Hepatocyte (in vitro differentiated cells): Measurements from ENCODE around the gene RNPS1. TPM values are rescaled to one million over a fixed set of nuclear protein-coding genes. Genes with fewer than 3 reads are reported as not detected.

Experiments used
- DNase-seq: peaks from one replicate; pipeline ENCODE4 v3.0.0-alpha.2; 2016; ENCODE audit warnings: low spot score
- H2AFZ ChIP-seq: fragments of 200-600 bp; sonication (generic); 2 replicates; pipeline ENCODE4 v1.6.0; 2016; ENCODE audit warnings: antibody characterized with exemption, mild to moderate bottlenecking
- H3K27ac ChIP-seq: fragments of 200-600 bp; sonication (generic); 2 replicates; pipeline ENCODE4 v1.5.1; 2016; ENCODE audit warnings: mild to moderate bottlenecking
- H3K27me3 ChIP-seq: fragments of 200-600 bp; sonication (generic); 2 replicates; pipeline ENCODE4 v1.6.1; 2016
- H3K36me3 ChIP-seq: fragments of 200-600 bp; sonication (generic); replicated peaks from 2 replicates; pipeline ENCODE4 v1.5.1; 2016; ENCODE audit warnings: low read depth; ENCODE audit not compliant: insufficient read depth
- H3K4me1 ChIP-seq: fragments of 200-600 bp; sonication (generic); 2 replicates; pipeline ENCODE4 v1.5.1; 2016; ENCODE audit warnings: mild to moderate bottlenecking, moderate library complexity; ENCODE audit not compliant: insufficient read depth
- H3K4me2 ChIP-seq: fragments of 200-600 bp; sonication (generic); 2 replicates; pipeline ENCODE4 v1.6.0; 2016
- H3K4me3 ChIP-seq: fragments of 200-600 bp; sonication (generic); 2 replicates; pipeline ENCODE4 v1.5.1; 2016; ENCODE audit warnings: mild to moderate bottlenecking
- H3K79me2 ChIP-seq: fragments of 200-600 bp; sonication (generic); 2 replicates; pipeline ENCODE4 v1.6.0; 2017; ENCODE audit warnings: mild to moderate bottlenecking
- H3K9me2 ChIP-seq: fragments of 200-600 bp; sonication (generic); replicated peaks from 2 replicates; pipeline ENCODE4 v1.6.0; 2017; ENCODE audit warnings: mild to moderate bottlenecking; ENCODE audit not compliant: insufficient read depth
- H3K9me3 ChIP-seq: fragments of 200-600 bp; sonication (generic); 2 replicates; pipeline ENCODE4 v1.5.1; 2016; ENCODE audit warnings: low read depth, mild to moderate bottlenecking
- H4K20me1 ChIP-seq: fragments of 200-600 bp; sonication (generic); 2 replicates; pipeline ENCODE4 v1.6.0; 2016; ENCODE audit warnings: mild to moderate bottlenecking; ENCODE audit not compliant: insufficient read depth, poor library complexity, severe bottlenecking
- CTCF ChIP-seq: fragments of 200-600 bp; sonication (generic); IDR thresholded peaks from 2 replicates; pipeline ENCODE4 v1.5.1; 2016; ENCODE audit warnings: antibody characterized with exemption, mild to moderate bottlenecking; ENCODE audit not compliant: poor library complexity
- EZH2 ChIP-seq: fragments of 200-600 bp; sonication (generic); IDR thresholded peaks from 2 replicates; pipeline ENCODE4 v1.6.1; 2016; ENCODE audit warnings: antibody characterized with exemption, mild to moderate bottlenecking, borderline replicate concordance
- EZH2phosphoT487 ChIP-seq: fragments of 200-600 bp; sonication (generic); IDR thresholded peaks from one replicate; pipeline ENCODE4 v1.6.1; 2018; ENCODE audit warnings: antibody characterized with exemption, mild to moderate bottlenecking, low read depth, moderate library complexity; ENCODE audit not compliant: unreplicated experiment, severe bottlenecking
- WGBS: methylation state at CpG from one replicate; pipeline ENCODE4 v1.1.6; 2016; ENCODE audit warnings: low lambda C conversion rate; ENCODE audit errors: missing lambda C conversion rate; 5-methylcytosine and 5-hydroxymethylcytosine counted together
- polyA plus RNA-seq: library from polyadenylated mRNA; unstranded; fragments of >200 nt; fragmentation: Nextera tagmentation; extraction: Ambion mirVana; gene quantifications from 2 replicates; pipeline ENCODE4 v1.2.1, GENCODE V29; 2016
- total RNA-seq: library from RNA; depleted of rRNA; stranded (reverse); fragments of >200 nt; gene quantifications from 2 replicates; pipeline ENCODE4 v1.2.3, GENCODE V29; 2014

Gene RNPS1
- total and polyA plus RNA-seq, 2 experiments from 2014 or later = 128 to 198 TPM

GRCh38 chr16:2232094-2232990, 35.6 kb downstream of the RNPS1 start:
- Histone ChIP-seq H3K9me3 (no peaks in the 10 kb centered on the region), H3K79me2 (peaks cover 7% of the 10 kb centered on the region), H3K4me3 (no peak overlapping the region), H3K27ac (no peak overlapping the region), H3K4me1 (peaks cover 13% of the 10 kb centered on the region), H3K36me3 (no peaks in the 10 kb centered on the region), H3K9me2 (no peaks in the 10 kb centered on the region), H3K4me2 (no peak overlapping the region), H4K20me1 (peaks cover 8% of the 10 kb centered on the region), H2AFZ (no peak overlapping the region), H3K27me3 (peaks cover 21% of the 10 kb centered on the region)
- no peak for TF ChIP-seq EZH2phosphoT487
- TF ChIP-seq CTCF = no peak
- TF ChIP-seq EZH2 = no peak
- DNase-seq = no peak
- 95% methylated on average over 34 of the region's 41 CpGs for WGBS

GRCh38 chr16:2231016-2231931, 36.7 kb downstream of the RNPS1 start:
- Histone ChIP-seq H3K36me3 (no peaks in the 10 kb centered on the region), H3K9me2 (no peaks in the 10 kb centered on the region), H4K20me1 (peaks cover 6% of the 10 kb centered on the region), H3K79me2 (peaks cover 18% of the 10 kb centered on the region), H3K27me3 (peaks cover 10% of the 10 kb centered on the region), H3K4me1 (peaks cover 7% of the 10 kb centered on the region), H3K4me3 (no peak overlapping the region), H3K9me3 (no peaks in the 10 kb centered on the region), H3K4me2 (no peak overlapping the region), H2AFZ (no peak overlapping the region), H3K27ac (no peak overlapping the region)
- DNase-seq = no peak
- TF ChIP-seq EZH2 = no peak
- no peak for TF ChIP-seq EZH2phosphoT487
- TF ChIP-seq CTCF = no peak
- 87% methylated on average over 29 of the region's 29 CpGs for WGBS

GRCh38 chr16:2230376-2230775, 37.5 kb downstream of the RNPS1 start:
- no peak overlapping the region for H3K27ac ChIP-seq
- peaks cover 10% of the 10 kb centered on the region for H4K20me1 ChIP-seq
- no peak overlapping the region for H2AFZ ChIP-seq

More at GRCh38 chr16:2230376-2230775, 37.5 kb downstream of the RNPS1 start:
- 100% methylated on average over 8 of the region's 13 CpGs for WGBS
- Histone ChIP-seq H3K4me1 (peaks cover 5% of the 10 kb centered on the region), H3K4me3 (no peak overlapping the region), H3K9me3 (no peaks in the 10 kb centered on the region), H3K36me3 (no peaks in the 10 kb centered on the region), H3K9me2 (no peaks in the 10 kb centered on the region), H3K4me2 (no peak overlapping the region), H3K79me2 (peaks cover 27% of the 10 kb centered on the region), H3K27me3 (peaks cover 2% of the 10 kb centered on the region)
- TF ChIP-seq EZH2phosphoT487 (no peak), EZH2 (no peak)
- DNase-seq = no peak
